Gastroesophageal sphincter (tissue), 3 donors: Measurements from ENCODE around the gene BIN2.

Experiments
- EP300 ChIP-seq: sonication (generic); formaldehyde crosslinking; IDR thresholded peaks from one replicate; pipeline ENCODE4 v1.6.1; 2017; ENCODE audit warnings: antibody characterized with exemption, mild to moderate bottlenecking
- POLR2A ChIP-seq, 2 donors: fragments of 450-650 bp; IDR thresholded peaks; one replicate each; pipeline ENCODE4 v1.6.1; 2017; ENCODE audit warnings: antibody characterized with exemption in 2 of 2, mild to moderate bottlenecking in 2 of 2, moderate library complexity in 1 of 2
- POLR2AphosphoS5 ChIP-seq: sonication (generic); formaldehyde crosslinking; IDR thresholded peaks from one replicate; pipeline ENCODE4 v1.6.1; 2017; ENCODE audit warnings: antibody characterized with exemption
- TF ChIP-seq, protein P1 (sequence below), 4 experiments: fragments of 200-600 bp in 2 of 4; fragments of 450-650 bp in 2 of 4; sonication (generic) in 1 of 4; IDR thresholded peaks; one replicate each; pipeline ENCODE4 v1.5.1; 2017 to 2019; ENCODE audit warnings: antibody characterized with exemption in 4 of 4, mild to moderate bottlenecking in 2 of 4, moderate library complexity in 2 of 4

DNA sequence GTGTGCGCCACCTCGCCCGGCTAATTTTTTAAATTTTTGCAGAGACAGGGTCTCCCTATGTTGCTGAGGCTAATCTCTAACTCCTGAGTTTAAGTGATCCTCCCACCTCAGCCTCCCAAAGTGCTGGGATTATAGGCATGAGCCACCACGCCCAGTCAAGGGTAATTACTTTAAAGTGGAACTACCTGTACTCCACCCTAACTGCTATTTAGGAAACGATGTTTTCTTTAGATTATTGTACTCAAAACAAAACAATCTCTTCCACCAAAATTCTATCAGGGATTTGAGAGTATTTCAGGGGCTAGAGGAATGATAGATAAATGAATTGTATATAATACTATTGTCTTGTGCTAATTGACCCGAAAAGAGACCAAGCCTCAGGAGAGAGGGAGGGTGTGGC lies 9.6 kb upstream of the BIN2 start:
- TF ChIP-seq, protein P1, sequence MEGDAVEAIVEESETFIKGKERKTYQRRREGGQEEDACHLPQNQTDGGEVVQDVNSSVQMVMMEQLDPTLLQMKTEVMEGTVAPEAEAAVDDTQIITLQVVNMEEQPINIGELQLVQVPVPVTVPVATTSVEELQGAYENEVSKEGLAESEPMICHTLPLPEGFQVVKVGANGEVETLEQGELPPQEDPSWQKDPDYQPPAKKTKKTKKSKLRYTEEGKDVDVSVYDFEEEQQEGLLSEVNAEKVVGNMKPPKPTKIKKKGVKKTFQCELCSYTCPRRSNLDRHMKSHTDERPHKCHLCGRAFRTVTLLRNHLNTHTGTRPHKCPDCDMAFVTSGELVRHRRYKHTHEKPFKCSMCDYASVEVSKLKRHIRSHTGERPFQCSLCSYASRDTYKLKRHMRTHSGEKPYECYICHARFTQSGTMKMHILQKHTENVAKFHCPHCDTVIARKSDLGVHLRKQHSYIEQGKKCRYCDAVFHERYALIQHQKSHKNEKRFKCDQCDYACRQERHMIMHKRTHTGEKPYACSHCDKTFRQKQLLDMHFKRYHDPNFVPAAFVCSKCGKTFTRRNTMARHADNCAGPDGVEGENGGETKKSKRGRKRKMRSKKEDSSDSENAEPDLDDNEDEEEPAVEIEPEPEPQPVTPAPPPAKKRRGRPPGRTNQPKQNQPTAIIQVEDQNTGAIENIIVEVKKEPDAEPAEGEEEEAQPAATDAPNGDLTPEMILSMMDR (IDR thresholded peaks at IDR 0.05), result no peak
- no peak for TF ChIP-seq EP300
- TF ChIP-seq POLR2A (IDR thresholded peaks at IDR 0.05), result no peak
- no peak for TF ChIP-seq POLR2AphosphoS5
